CMK (cell line): Measurements from ENCODE around the gene SACS.

ENCODE experiments used
- DNase-seq: peaks from one replicate; pipeline ENCODE4 v3.0.0-alpha.2; 2010; ENCODE audit warnings: low read depth

SACS gene, protein sequence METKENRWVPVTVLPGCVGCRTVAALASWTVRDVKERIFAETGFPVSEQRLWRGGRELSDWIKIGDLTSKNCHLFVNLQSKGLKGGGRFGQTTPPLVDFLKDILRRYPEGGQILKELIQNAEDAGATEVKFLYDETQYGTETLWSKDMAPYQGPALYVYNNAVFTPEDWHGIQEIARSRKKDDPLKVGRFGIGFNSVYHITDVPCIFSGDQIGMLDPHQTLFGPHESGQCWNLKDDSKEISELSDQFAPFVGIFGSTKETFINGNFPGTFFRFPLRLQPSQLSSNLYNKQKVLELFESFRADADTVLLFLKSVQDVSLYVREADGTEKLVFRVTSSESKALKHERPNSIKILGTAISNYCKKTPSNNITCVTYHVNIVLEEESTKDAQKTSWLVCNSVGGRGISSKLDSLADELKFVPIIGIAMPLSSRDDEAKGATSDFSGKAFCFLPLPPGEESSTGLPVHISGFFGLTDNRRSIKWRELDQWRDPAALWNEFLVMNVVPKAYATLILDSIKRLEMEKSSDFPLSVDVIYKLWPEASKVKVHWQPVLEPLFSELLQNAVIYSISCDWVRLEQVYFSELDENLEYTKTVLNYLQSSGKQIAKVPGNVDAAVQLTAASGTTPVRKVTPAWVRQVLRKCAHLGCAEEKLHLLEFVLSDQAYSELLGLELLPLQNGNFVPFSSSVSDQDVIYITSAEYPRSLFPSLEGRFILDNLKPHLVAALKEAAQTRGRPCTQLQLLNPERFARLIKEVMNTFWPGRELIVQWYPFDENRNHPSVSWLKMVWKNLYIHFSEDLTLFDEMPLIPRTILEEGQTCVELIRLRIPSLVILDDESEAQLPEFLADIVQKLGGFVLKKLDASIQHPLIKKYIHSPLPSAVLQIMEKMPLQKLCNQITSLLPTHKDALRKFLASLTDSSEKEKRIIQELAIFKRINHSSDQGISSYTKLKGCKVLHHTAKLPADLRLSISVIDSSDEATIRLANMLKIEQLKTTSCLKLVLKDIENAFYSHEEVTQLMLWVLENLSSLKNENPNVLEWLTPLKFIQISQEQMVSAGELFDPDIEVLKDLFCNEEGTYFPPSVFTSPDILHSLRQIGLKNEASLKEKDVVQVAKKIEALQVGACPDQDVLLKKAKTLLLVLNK (N-terminal part only)

DNA sequence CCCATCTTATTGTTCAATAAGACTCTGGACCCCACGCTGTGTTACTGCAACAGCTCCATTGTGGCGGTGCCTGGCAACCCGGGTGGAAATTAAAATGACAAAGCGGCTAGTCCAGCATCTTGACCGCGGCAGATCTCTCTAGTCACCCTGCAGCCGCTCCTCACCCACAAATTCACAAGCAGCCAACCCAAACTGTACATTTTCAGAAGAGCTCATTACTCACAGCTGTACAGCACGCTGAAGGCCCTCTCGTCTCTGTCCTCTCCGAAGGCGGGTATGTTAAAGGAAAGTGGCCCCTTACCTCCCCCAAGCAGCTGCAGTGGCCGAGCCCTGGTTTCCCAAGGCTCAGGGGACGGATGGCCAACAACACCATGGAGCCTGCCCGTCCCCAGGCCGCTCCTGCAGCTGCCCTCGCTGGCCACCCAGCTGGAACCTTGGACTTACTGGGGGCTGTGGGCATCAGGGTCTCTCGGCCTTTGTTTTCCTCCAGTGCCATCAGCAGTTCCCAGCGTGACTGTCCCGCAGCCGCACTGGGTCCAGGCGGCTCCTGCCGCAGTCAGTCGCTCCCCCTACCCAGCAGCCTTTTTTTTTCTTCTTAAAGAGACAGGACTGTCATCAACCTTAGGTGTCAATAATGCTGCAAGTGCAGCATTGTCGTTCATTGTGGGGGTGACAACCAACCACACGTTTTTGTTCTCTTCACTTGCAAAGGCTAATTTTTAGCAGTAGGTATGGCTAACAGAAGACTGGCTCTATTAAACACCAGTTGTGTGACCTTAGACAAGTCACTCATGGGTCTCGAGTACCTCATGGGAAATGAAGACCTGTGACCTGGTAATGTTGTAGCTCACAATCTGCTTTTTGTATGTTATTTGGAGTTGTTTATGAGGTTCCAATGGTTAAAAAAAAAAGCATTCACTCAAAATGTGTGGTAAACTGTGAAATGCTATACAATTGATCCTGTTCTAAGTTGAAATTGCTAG, at the start of gene SACS:
Gene SACS (minus strand): TSS at position 532 of the 983 bp plus-strand sequence. CDS start 22,463 bp downstream, outside the sequence.
- DNase-seq: no peak

DNA sequence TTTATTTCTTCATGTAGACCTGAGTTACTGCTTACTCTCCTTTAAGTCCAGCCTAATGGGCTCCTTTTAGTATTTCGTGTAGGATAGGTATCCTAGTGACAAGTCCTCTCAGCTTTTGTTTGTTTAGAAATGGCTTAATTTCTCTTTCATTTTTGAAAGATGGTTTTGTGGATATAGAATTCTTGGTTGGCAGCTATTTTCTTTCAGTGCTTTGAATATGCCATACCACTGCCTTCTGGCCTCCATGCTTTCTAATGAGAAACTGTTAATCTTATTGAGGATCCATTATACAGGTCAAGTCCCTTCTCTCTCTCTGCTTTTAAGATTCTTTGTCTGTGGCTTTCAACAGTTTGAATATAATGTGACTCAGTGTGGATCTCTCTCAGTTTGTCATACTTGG, 46.8 kb upstream of the SACS start:
- DNase-seq: no peak

DNA sequence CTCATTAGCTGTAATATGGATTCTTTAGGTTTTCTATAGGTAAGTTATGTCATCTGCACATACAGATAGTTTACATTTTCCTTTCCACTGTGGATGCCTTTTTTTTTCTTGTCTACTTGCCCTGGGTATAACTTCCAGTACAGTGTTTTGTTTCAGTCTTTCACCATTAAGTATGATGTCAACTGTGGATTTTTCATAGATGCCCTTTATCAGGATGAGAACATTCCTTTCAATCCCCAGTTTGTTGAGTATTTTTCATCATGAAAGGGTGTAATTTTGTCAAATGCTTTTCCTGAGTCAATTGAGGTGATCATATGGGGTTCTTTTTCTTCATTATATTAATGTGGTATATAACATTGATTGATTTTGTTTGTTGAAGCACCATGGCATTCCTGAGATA, 43.6 kb upstream of the SACS start:
- no peak for DNase-seq

DNA sequence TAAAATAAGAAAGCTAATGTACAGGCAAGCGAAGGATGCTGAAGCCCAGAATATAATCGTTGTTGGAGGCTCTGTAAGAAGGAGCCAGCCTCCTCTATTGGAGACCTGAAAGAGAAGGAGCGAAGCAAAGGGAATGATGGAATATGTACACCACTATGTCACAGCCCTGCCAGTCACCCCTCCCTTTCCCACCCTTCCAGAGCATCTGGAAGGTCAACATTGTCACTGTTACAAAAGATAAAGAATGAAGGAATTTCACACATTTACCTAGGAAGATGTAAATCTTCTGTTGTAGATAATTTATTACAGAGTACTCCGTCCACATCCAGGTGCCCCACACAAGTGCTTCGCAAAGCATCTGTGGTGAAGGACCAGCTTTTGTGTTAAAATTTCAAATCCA, 39.7 kb upstream of the SACS start:
- DNase-seq: no peak

DNA sequence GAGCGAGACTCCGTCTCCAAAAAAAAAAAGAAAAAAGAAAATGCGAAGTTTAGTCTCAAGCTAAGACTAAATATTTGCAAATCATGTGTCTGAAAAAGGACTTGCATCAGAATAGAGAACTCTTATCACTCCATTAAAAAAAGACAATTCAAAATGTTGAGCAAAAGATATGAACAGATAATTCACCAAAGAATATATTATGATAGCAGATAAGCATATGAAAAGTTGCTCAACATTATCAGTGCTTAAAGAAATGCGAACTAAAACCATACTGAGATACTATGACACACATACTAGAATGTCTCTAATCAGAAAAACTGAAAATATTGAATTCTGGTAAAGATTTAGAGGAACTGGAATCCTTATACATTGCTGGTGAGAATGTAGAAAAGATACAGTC, 38.7 kb upstream of the SACS start:
- DNase-seq: no peak

DNA sequence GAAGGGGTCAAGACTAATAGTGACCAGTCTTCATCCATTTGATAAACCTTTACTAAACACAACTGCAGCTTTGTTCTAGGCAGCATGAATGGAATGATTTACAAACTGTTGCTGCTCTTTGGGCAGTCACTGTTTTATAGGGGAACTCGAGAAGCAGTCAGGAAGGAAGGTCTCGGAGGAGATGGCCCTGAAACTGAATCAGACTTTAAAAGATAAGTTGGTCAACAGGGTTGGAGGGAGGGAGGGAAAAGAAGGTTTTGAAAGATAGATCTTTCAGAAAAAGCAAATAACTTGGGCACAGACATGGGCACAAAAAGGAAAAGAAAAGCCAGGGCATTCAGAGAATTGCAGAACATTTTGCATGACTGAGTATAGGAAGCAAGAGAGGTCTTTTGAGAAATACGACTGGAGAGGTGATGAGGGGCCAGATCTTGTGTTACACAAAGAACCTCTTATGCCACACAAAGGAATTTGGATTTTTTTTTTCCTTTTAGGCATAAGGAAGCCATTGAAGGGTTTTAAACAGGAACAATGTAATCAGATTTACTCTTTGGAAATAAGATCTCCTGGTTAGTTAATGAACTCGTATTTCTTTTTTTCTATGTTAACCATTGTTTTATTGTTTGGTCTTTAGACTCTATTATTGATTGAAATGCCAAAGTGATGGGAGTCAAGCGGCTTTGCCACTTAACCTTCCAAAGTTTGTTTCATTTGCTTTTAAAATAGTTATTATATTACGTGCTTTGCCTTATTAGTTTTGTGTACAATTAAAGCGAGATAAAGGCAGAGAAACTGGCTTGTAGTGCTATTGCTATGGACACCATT, 37.5 kb upstream of the SACS start:
- no peak for DNase-seq

DNA sequence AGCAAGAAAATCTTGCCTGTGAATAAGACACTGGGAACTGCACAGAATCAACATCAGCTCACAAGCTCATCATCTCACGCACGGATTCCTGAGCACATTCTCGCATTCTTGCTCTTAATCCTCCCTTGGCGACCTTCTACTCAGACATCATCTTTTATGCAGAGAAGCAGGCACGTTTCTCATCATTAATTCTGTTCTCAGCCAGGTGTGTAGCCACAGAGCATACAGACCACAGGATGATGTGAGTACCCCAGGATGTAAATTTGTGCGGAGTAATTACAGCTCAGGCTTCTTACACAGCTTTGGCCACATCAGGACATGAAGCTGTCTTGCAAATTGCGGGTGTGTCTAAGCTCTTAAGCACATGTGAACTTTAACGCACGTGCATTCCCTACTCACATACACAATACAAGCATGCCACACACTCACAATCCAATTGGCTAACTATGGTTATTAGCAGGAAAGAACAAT, 36.5 kb upstream of the SACS start:
- no peak for DNase-seq

DNA sequence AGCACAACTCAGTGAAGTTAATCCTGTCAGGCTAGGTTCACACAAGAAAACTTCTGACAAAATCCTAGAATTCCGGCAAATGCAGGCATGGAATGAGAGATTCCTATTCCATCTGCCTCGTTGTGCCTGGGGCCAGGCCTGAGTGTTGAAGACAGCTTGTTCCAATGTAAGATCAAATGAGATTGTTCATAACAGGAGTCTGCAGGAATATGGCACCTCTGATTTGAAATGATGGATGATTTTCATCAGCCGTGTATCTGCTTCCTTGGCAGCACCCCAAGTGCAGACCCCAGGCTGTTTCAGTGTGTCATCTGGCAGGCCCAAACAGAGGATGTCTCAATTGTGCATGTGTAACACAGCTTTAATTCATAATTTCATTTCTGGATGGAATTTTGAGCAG, 35.3 kb upstream of the SACS start:
- DNase-seq: no peak

DNA sequence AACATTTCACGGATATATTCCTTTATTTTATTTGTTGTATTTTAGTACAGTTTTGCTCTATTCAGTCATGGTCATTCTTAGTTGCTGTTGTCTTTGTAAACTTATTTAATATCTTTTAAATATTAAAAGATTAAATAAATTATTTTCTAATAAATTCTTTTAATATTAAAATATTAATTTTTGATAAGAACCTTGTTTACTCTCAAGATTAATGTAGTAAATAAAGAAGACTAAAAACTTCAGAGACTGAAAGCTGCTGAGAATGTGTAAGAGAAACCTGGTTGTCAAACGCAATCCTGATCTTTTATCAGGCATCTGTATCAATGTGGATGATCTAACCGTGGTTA, 34.4 kb upstream of the SACS start:
- no peak for DNase-seq

DNA sequence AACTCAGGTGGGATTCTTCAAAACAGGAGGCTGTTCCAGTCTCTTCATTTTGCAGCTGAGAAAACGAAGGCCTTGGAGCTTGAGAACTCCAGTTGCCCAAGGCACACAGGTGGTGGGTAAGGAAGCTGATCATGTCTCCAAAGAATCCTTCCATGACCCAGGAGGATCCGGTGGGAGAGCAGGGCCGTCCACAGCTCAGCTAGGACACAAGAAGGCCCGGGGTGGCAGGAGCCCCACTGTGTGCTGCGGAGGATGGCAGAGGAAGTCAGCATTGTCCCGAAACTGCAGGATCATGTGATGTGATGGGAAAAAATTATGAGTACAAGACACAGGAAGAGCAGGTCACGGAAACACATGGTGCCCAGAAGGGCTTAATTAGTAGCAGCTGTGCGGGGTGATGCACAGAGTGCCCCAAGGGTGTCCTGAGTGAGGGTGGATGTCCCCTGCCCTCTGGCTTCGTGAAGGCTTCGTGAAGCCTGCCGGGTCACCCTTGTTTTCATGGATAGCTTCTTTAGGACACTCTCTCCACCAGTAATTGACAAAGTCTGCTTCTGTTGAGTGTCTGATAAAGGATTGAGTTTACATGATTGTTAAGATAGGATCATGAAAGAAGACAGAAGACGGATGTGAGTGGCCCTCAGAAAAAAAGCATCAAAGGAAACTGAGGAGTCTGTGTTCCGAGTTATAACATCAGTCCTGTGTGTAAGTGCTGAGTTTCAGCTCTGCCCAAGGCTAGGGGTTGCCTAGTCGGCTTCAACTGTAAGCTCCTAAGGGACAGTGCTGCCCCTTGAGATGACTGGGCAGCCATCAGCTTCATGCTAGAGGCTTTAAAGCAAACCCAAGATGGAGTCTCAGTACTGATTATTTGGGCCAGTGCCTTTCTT, 33.8 kb upstream of the SACS start:
- no peak for DNase-seq

DNA sequence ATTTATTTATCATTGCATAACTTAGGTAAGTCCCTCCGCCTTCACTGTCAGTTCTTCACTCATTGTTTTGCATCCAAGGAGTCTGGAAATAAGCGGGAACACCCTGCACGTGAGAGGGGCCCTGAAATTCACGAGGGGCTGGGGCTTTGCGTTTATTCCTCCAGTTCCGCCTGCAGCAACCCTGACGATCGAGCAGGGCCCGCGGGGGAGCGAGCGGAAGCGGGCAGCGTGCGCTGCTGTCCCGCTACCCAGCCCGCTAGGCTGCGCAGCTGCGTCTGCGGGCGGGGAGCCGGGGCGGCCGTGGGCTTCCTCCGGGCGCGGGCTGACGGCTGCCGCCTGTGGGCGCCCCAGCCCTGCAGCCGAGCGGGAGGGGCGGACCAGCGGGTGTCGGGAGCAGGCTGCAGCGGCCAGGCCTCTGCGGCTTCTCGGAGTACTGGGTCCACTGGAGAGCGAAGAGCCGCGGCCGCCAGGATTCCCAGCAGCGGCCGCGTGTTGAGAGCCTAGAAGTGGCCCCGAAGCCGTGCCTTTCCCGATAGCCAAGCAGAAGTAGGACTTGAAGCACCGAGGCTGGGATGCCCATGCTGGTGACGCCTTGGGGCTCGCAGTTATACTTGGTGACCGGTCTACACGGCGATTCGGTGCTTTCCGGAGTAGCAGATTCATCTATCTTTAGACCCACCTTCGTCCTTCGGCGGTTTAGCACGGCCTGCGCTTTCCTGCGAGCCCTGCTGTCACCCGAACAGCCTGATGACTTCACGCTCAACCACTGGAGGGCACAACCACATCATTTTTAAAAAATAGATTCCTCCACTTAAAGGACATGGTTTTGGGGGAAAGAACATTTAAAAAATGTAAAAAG, 32.9 kb upstream of the SACS start:
- DNase-seq: peak; percentile 9

DNA sequence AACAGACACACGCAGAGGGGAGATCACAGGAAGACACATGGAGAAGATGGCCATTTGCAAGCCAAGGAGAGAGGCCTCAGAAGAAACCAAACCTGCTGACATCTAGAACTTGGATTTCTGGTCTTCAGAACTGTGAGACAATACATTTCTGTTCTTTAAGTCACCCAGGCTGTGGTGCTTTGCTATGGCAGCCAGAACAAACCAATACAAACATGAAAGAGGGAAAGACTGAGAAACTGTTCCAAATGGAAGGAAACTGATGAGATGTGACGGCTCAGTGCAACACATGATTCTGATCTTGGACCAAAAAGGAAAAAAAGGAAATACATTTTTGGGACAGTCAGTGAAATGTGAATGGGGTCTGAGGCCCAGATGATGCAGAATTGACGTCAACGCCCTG, 30.2 kb upstream of the SACS start:
- DNase-seq: no peak

DNA sequence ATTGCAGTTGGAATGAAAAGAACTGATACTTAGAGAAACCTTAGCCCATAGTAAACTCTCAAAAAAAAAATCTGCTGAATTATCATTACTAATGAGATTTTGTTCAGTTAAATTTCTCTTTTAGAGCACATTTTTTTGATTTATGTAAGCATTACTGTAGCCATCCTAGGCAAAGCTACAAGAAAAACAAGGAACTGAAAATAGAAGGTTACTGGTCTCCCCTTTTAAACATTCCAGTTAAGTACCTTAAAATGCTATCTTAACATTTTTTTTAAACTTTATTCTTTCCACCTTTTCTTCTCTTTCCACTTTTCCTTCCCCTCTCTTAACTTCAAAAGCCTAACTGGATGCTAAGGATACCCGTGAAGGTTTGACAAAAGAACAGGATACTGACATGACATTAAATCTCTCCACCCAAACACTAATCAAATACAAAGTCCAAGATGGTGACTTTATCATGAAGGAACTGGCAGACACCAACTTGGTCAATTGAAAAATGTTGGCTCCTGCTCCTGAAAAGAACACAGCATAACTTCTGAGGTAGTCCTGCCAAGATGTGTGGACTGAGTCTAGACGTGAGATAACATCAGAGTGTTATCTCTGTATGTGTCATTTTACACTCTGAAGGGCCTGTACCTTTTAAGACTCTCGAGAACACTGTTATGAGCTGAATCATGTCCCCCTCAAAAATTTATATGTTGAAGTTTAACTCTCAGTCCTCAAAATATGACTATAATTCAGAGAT, 29.5 kb upstream of the SACS start:
- DNase-seq: no peak

DNA sequence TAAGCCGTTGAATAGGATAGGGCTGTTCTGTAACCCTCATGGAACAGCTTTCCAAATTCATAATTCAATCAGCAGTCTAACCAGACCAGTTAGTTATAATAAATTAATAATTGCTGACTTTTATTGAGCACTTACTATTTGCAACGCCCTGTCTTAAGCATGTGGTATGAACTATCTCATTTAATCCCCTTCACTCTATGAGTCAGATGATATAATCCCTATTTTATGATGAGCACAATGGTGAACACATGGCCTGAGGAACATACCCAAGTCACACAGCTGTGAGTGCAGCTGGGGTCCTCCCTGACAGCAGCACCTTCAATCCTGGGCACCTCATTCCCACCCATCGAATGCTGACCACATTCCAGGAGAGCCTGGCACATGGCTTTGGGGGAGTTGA, 28.0 kb upstream of the SACS start:
- no peak for DNase-seq

DNA sequence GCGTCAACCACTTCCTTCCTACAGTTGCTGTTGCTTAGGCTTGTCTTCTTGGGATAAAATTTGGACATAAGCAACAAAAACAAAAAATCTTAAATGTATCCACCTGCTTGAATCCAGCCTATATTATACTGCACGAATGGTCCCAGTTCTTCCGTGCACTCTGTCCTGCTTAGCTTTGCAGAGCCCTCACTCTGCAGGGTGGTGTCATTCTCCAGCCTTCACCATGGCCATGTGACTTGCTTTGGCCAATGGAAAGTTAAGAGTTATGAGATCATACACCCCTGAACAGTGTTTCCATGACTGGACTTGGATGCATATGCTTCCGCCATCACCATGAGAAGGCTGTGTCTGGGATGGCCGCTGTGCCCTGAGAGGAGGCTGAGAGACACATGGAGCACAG, 27.4 kb upstream of the SACS start:
- DNase-seq: no peak

DNA sequence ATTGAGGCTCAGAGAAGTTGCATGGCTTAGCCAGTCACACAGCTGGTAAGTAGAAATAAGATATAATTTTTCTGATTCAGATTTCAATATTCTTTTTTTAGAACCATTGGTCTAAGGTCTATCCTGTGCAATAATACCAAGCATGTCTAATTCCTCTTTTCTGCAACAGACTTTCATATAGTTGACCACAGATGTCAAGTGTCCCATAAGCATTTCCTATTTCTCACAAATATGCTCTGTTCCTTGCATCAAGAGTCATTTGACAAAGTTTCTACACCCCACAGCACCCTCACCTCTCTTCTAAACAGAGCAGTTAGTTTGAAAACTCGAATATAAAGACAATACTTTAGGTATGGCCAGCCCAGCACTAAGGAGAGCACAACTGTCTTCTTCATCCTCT, 26.8 kb upstream of the SACS start:
- DNase-seq: no peak

DNA sequence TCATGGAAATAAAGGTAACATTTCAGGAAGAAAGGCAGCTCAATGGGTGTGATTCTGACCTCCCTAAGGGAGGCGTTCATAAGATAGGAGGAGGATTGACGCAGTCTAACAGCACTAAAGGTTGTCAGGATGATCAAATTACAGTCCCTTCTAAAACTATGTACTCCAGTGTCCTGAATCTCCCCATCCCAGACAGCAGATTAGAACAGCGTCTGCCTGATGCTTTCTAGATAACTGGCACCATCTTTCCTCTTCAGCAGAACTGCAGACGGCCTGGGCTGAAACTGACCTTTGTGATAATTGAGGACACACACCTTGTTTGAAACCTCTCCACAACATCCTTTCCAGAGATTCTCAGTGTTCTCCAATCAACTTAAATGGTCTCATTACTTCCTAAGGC, 25.5 kb upstream of the SACS start:
- no peak for DNase-seq
